ENCODE measurements around the gene KPNA1. TPM values are rescaled to one million over a fixed set of nuclear protein-coding genes. Genes with fewer than 3 reads are reported as not detected.

KPNA1 gene
- total and polyA plus RNA-seq, 2 of the 13 experiments (the other 11 are each of a cell fraction or from before 2014, with no cell fraction given) = 15.4 to 30.0 TPM

GRCh38 chr3:122391681-122392446 lies 122.9 kb downstream of the KPNA1 start (continued):
- TF ChIP-seq KIAA2018 (CRISPR knock-in tag; IDR thresholded peaks at IDR 0.05; ENCODE audit: borderline replicate concordance) = no peak
- TF ChIP-seq ZNF709 (CRISPR knock-in tag; IDR thresholded peaks at IDR 0.05) = no peak
- TF ChIP-seq IKZF5 (CRISPR knock-in tag; IDR thresholded peaks at IDR 0.05) = no peak
- TF ChIP-seq SRF (IDR thresholded peaks at IDR 0.05; ENCODE audit: low read depth, low read length) = no peak
- no peak for TF ChIP-seq GABPB1 (CRISPR knock-in tag; IDR thresholded peaks at IDR 0.05)
- no peak for TF ChIP-seq KDM5A (IDR thresholded peaks at IDR 0.05; ENCODE audit: borderline replicate concordance, low read length)
- TF ChIP-seq PRDM4 (CRISPR knock-in tag; IDR thresholded peaks at IDR 0.05; ENCODE audit: borderline replicate concordance) = no peak
- no peak for TF ChIP-seq ZNF337 (CRISPR knock-in tag; IDR thresholded peaks at IDR 0.05; ENCODE audit: borderline replicate concordance, low read depth)
- TF ChIP-seq MED1 (CRISPR knock-in tag; IDR thresholded peaks at IDR 0.05) = peak; percentile 74
- TF ChIP-seq ZNF460 (CRISPR knock-in tag; IDR thresholded peaks at IDR 0.05; ENCODE audit: borderline replicate concordance) = no peak
- TF ChIP-seq JUN (CRISPR knock-in tag; IDR thresholded peaks at IDR 0.05) = no peak
- TF ChIP-seq ZNF556 (CRISPR knock-in tag; IDR thresholded peaks at IDR 0.05; ENCODE audit: borderline replicate concordance) = no peak
- TF ChIP-seq HOMEZ (CRISPR knock-in tag; IDR thresholded peaks at IDR 0.05; ENCODE audit: low read depth) = no peak
- TF ChIP-seq TBP (CRISPR knock-in tag; IDR thresholded peaks at IDR 0.05) = no peak

All from HepG2 (cell line).